ENCODE results near the gene SLC17A9. TPM values are rescaled to one million over a fixed set of nuclear protein-coding genes. Genes with fewer than 3 reads are reported as not detected.
A peak's percentile ranks its signal among the peaks of the same experiment; 100 is the strongest.

SLC17A9 gene
- total RNA-seq, 1 donor from 2014 or later = 3.9 TPM

DNA sequence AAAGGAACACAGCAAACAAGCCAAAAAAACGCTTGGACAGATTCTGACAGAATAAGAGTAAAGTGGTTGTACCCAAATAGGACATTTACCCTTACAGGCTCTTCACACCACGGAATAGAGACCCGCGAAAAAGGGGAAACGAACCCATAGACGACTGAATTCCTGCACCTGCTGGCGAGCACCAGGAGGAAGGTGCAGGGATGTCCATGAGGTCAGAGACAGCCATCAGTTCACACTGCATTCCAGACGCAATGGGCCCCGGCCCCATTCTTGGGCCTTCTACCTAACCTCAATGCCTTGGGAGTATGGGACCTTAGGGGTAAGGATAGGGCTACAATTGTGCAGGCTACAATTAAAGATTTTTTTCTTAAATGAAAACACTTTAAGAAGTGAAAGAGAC, 21.0 kb upstream of the SLC17A9 start:
- Mint-ChIP-seq H3K4me1 (ENCODE audit: unreplicated experiment) (peaks cover 37% of the 10 kb centered on the region), H3K9me3 (no peaks in the 10 kb centered on the region), H3K27ac (no peak overlapping the region), H3K36me3 (peaks cover 3% of the 10 kb centered on the region), H3K4me3 (no peak overlapping the region), H3K27me3 (no peaks in the 10 kb centered on the region)
- DNase-seq (ENCODE audit: extremely low spot score, unreplicated experiment) = no peak
- TF ChIP-seq CTCF (conservative IDR thresholded peaks at IDR 0.05) = no peak

DNA sequence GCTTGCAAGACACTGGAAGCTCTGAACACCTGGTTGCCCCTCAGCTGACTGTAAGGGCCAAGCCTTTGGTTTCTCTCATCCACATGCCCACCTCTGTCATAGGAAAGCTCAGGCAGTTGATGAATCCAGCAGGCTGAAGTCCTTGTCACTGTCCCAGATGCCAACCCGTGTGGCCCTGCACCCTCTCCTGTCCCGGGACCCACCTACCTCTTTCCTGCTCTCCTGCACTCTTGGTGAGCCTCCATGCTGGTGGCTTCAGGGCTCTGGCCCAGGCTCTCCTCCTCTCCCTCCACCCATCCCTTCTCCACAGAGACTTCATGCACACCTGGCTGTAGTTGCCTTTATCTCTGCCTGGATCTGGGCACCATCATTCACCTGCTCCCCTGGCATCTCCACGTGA, 18.5 kb upstream of the SLC17A9 start:
- Mint-ChIP-seq H3K9me3 (no peaks in the 10 kb centered on the region), H3K4me3 (no peak overlapping the region), H3K27ac (no peak overlapping the region), H3K27me3 (no peaks in the 10 kb centered on the region), H3K4me1 (ENCODE audit: unreplicated experiment) (peaks cover 24% of the 10 kb centered on the region), H3K36me3 (peaks cover 3% of the 10 kb centered on the region)
- TF ChIP-seq CTCF (conservative IDR thresholded peaks at IDR 0.05) = no peak
- DNase-seq (ENCODE audit: extremely low spot score, unreplicated experiment) = no peak

DNA sequence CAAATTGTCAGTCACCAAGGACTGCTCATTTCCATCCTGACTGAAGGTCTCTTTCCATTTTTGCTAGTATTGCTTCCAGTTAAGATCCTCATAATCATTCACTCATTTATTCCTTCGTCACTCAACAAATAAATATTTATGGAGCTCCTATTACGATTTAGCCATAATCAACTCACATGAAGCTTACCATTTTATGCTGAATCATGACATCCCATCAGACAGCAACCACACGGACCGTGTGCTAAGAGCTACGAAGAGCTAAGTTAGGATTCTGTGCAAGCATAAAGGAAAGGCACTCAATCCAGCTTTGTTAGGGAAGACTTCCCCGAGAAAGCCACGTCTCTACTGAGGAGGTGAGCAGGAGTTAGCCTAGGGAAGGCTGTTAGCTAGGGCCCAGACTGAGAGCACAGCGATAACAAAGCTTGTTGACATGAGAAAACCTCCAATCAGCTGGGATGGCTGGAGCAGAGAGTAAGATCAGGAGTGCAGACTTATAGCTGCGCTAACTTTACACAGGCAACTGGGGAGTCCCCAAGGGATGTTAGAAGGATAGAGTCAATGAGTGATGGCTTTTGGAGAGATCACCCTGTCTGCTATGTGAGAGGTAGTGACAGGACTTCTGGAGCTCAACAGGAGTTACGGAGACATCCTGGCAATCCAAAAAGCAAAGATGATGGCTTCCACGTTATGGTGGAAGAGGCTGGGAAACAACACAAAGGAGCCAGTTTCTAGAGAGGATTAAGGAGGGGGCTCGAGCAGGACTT, 17.1 kb upstream of the SLC17A9 start:
- no peaks in the 10 kb centered on the region for H3K9me3 Mint-ChIP-seq

GRCh38 chr20:62935968-62936585, 16.4 kb upstream of the SLC17A9 start:
- peaks cover 15% of the 10 kb centered on the region for H3K4me1 Mint-ChIP-seq (ENCODE audit: unreplicated experiment)
- no peak for TF ChIP-seq CTCF (conservative IDR thresholded peaks at IDR 0.05)
- H3K4me3 Mint-ChIP-seq = no peak overlapping the region
- peaks cover 9% of the 10 kb centered on the region for H3K36me3 Mint-ChIP-seq
- no peaks in the 10 kb centered on the region for H3K9me3 Mint-ChIP-seq
- H3K27ac Mint-ChIP-seq = no peak overlapping the region
- no peaks in the 10 kb centered on the region for H3K27me3 Mint-ChIP-seq
- DNase-seq (ENCODE audit: extremely low spot score, unreplicated experiment) = no peak

More for the DNA sequence above, 17.1 kb upstream of the SLC17A9 start:
- Mint-ChIP-seq H3K27ac (no peak overlapping the region), H3K4me1 (ENCODE audit: unreplicated experiment) (peaks cover 22% of the 10 kb centered on the region), H3K4me3 (no peak overlapping the region), H3K36me3 (peaks cover 9% of the 10 kb centered on the region), H3K27me3 (no peaks in the 10 kb centered on the region)
- no peak for TF ChIP-seq CTCF (conservative IDR thresholded peaks at IDR 0.05)
- no peak for DNase-seq (ENCODE audit: extremely low spot score, unreplicated experiment)

- H3K9me3 Mint-ChIP-seq = no peaks in the 10 kb centered on the region
- DNase-seq (ENCODE audit: extremely low spot score, unreplicated experiment) = peak; percentile 98
- H3K27ac Mint-ChIP-seq = peak overlapping the region; percentile 97
- no peak for TF ChIP-seq CTCF (conservative IDR thresholded peaks at IDR 0.05)
- peak overlapping the region; percentile 97 for H3K4me3 Mint-ChIP-seq
- H3K27me3 Mint-ChIP-seq = no peaks in the 10 kb centered on the region
- H3K4me1 Mint-ChIP-seq (ENCODE audit: unreplicated experiment) = peaks cover 19% of the 10 kb centered on the region
- H3K36me3 Mint-ChIP-seq = peaks cover 16% of the 10 kb centered on the region
Observed at GRCh38 chr20:62937268-62938104, 15.0 kb upstream of the SLC17A9 start.
